GM23338 (cell line): ENCODE measurements around the gene MBOAT1.

Source experiments
- CREB1 ChIP-seq: fragments of 250-450 bp; sonication (Bioruptor Pico); IDR thresholded peaks from 2 replicates; pipeline ENCODE4 v1.5.0; 2020; ENCODE audit warnings: low read depth, mild to moderate bottlenecking, moderate library complexity
- CTCF ChIP-seq, 2 experiments: fragments of 200-600 bp in 1 of 2; sonication (generic) in 1 of 2; conservative IDR thresholded peaks; 2 replicates each; pipeline versions ENCODE4 v1.5.1 to v1.6.1; 2016 to 2017; ENCODE audit warnings: antibody characterized with exemption in 2 of 2, low read depth in 2 of 2, mild to moderate bottlenecking in 2 of 2, moderate library complexity in 1 of 2
- EZH2 ChIP-seq: fragments of 200-600 bp; sonication (generic); IDR thresholded peaks from one replicate; pipeline ENCODE4 v1.8.0; 2017; ENCODE audit warnings: antibody characterized with exemption, mild to moderate bottlenecking, low read depth; ENCODE audit not compliant: unreplicated experiment
- EZH2phosphoT487 ChIP-seq: fragments of 200-600 bp; sonication (generic); IDR thresholded peaks from one replicate; pipeline ENCODE4 v1.8.1; 2018; ENCODE audit warnings: antibody characterized with exemption; ENCODE audit not compliant: unreplicated experiment
- POLR2AphosphoS5 ChIP-seq: IDR thresholded peaks from 2 replicates; pipeline ENCODE4 v1.6.1; 2016; ENCODE audit warnings: antibody characterized with exemption, low read depth
- ZNF331 ChIP-seq: fragments of 250-450 bp; sonication (Bioruptor Pico); IDR thresholded peaks from 2 replicates; pipeline ENCODE4 v1.5.0; 2020; ENCODE audit warnings: low read depth, mild to moderate bottlenecking, moderate library complexity
- TF ChIP-seq, protein P1 (sequence below): IDR thresholded peaks from 2 replicates; pipeline ENCODE4 v1.6.1; 2016; ENCODE audit warnings: antibody characterized with exemption

DNA sequence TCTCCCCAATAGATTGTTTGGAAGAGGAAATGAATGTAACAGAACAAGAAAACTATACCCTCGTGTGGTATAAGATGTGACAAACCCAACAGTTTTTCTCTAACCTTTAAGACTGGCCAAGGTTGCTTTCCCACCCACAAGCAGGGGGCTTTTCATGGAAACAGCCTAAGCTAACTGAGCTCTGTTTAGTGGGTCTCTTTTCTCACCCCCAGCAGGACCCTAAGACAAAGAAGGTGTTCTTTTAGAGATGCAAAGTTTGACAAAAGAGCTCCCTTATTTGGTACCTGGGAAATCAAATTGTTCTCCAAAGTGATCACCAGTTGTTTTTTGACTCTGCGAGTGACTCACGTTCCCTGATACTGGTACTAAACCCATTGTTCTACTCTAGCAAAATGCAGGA is 59.1 kb downstream of the MBOAT1 start:
- no peak for TF ChIP-seq CTCF (conservative IDR thresholded peaks at IDR 0.05; ENCODE audit: low read depth in 2 of 2)
- TF ChIP-seq POLR2AphosphoS5: no peak
- no peak for TF ChIP-seq ZNF331 (CRISPR knock-in tag)
- no peak for TF ChIP-seq EZH2phosphoT487
- TF ChIP-seq EZH2: no peak
- no peak for TF ChIP-seq CREB1 (CRISPR knock-in tag)
- TF ChIP-seq, protein P1, sequence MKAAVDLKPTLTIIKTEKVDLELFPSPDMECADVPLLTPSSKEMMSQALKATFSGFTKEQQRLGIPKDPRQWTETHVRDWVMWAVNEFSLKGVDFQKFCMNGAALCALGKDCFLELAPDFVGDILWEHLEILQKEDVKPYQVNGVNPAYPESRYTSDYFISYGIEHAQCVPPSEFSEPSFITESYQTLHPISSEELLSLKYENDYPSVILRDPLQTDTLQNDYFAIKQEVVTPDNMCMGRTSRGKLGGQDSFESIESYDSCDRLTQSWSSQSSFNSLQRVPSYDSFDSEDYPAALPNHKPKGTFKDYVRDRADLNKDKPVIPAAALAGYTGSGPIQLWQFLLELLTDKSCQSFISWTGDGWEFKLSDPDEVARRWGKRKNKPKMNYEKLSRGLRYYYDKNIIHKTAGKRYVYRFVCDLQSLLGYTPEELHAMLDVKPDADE: no peak
